Lower leg skin (tissue), 3 donors: Measurements from ENCODE around the gene LILRB3.

ENCODE experiments used
- POLR2A ChIP-seq, 2 donors: fragments of 450-650 bp; IDR thresholded peaks; one replicate each; pipeline ENCODE4 v1.6.1; 2016 to 2017; ENCODE audit warnings: antibody characterized with exemption in 2 of 2, mild to moderate bottlenecking in 1 of 2, moderate library complexity in 1 of 2
- TF ChIP-seq, protein P1 (sequence below), 3 donors: fragments of 450-650 bp; IDR thresholded peaks; one replicate each; pipeline ENCODE4 v1.5.1; 2016; ENCODE audit warnings: antibody characterized with exemption in 3 of 3, mild to moderate bottlenecking in 3 of 3, moderate library complexity in 2 of 3

DNA sequence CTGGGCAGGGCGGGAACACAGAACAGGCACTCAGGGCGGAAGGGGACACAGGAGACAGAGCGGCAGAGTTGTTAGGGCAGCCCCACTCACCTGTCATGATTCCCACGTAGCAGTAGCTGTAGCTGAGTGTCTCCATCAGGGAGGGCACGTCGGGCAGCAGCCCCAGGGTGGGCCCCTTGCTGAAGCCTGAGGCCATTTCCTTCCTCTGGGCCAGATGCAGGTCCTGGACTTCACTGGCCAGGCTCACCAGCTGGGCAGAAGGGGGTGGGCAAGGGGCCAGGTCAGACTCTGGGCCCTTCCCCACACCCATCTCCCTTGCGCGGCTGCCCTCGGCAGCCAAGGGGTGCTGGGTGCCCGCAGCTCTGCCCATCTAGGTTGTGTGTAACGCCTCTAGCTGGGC is 39.4 kb downstream of the LILRB3 start:
- TF ChIP-seq, protein P1, sequence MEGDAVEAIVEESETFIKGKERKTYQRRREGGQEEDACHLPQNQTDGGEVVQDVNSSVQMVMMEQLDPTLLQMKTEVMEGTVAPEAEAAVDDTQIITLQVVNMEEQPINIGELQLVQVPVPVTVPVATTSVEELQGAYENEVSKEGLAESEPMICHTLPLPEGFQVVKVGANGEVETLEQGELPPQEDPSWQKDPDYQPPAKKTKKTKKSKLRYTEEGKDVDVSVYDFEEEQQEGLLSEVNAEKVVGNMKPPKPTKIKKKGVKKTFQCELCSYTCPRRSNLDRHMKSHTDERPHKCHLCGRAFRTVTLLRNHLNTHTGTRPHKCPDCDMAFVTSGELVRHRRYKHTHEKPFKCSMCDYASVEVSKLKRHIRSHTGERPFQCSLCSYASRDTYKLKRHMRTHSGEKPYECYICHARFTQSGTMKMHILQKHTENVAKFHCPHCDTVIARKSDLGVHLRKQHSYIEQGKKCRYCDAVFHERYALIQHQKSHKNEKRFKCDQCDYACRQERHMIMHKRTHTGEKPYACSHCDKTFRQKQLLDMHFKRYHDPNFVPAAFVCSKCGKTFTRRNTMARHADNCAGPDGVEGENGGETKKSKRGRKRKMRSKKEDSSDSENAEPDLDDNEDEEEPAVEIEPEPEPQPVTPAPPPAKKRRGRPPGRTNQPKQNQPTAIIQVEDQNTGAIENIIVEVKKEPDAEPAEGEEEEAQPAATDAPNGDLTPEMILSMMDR (IDR thresholded peaks at IDR 0.05) = no peak
- TF ChIP-seq POLR2A (IDR thresholded peaks at IDR 0.05) = no peak
